ENCODE results near the gene TTC17.
"Not testable (repeated sequence)": the region's sequence is repeated elsewhere in the genome, so short reads cannot be mapped to it uniquely, and the experiment has no call there.

TTC17 gene

GRCh38 chr11:43392713-43393112 lies 34.0 kb downstream of the TTC17 start:
- TF ChIP-seq ZFX (IDR thresholded peaks at IDR 0.05; ENCODE audit: borderline replicate concordance) (no peak), CTCF (IDR thresholded peaks at IDR 0.05) (no peak)

DNA sequence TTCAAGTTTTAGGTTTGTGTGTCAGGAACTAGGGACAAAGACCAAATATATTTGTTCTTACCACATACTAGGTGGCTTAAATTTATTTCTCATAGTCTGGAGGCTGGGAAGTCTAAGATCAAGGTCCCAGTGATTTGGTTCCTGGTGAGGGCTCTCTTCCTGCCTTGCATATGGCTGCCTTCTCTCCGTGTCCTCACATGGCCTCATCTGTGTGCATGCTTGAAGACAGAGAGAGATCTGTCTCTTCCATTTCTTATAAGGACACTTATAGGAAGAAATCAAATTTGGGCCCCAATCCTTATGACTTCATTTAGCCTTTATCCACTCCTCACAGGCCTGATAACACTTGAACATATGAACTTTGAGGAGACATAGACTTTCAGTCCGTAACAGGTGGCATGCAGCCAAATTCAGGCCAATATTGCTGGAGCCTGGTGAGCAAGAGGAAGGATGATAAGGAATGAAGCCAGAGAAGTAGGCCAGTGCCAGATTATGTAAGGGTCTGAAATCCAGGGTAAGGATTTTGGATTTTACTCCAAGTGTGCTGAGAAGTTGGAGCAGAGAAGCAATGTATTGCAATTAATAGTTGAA lies 35.1 kb downstream of the TTC17 start:
- H3K27ac ChIP-seq = no peak overlapping the region
- TF ChIP-seq CTCF (IDR thresholded peaks at IDR 0.05) (no peak), ZFX (IDR thresholded peaks at IDR 0.05; ENCODE audit: borderline replicate concordance) (no peak)

More at GRCh38 chr11:43392713-43393112, 34.0 kb downstream of the TTC17 start:
- H3K27ac ChIP-seq = no peak overlapping the region

DNA sequence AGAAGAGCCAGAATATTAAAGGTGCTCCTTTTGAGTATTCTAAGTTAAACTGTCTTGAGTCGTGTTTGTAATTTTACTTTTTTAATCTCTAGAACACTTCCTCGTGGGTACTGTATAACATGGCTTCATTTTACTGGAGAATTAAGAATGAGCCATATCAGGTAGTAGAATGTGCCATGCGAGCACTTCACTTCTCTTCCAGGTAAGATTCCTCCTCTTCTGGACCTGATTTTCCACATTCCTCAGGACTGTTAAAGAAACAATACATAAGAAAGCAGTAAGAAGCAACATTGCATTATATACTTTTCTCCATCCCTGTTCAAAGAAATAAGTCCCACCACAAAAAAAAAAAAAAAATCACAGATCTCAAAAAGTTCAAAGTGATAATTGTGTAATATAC lies 37.9 kb downstream of the TTC17 start:
- TF ChIP-seq CTCF (IDR thresholded peaks at IDR 0.05) (no peak), ZFX (IDR thresholded peaks at IDR 0.05; ENCODE audit: borderline replicate concordance) (no peak)
- H3K27ac ChIP-seq = no peak overlapping the region

DNA sequence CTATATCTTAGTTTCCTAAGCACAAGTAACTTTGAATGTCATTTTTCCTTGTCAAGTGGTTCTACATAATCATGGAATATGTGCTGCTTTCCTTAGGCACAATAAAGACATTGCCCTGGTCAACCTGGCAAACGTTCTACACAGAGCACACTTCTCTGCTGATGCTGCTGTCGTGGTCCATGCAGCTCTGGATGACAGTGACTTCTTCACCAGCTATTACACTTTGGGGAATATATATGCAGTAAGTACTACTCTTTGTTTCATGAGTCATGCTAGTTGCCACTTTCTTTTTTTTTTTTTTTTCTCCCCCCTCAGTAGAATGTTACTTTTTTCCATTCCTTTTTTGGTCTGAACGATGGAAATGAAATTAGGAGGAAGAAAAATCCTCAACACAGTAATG lies 38.5 kb downstream of the TTC17 start:
- no peak for TF ChIP-seq CTCF (IDR thresholded peaks at IDR 0.05)
- TF ChIP-seq ZFX (IDR thresholded peaks at IDR 0.05; ENCODE audit: borderline replicate concordance) = no peak
- H3K27ac ChIP-seq = no peak overlapping the region

DNA sequence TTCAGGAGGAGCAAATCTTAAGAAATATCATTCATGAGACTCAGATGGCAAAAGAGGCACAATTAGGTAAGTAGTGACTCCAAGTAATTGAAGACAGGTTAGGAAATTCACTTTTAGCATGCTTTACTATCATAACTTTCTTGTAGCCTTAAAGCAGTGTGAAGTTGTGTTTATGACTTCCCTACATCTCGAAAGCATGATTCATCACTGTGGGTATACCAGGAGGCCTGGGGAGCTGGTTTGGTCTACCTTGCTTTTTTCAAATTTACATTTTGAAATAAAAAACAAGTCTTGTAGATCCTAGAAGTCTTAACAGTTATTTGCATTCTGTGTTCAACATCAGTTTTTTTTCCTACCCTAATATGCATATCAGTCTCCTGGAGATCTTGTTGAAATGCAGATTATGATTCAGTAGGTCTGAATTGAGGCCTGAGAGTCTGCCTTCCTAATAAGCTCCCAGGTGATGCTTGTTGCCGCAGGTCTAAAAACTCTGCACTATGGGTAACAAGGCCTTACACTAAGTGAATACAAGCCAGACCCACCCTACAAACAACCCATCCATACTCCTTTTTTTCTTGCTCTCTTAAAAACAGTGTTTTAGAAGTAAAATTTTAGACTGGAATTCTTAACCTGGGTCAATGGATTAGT lies 41.4 kb downstream of the TTC17 start:
- TF ChIP-seq CTCF (IDR thresholded peaks at IDR 0.05) (no peak), ZFX (IDR thresholded peaks at IDR 0.05; ENCODE audit: borderline replicate concordance) (no peak)
- H3K27ac ChIP-seq = no peak overlapping the region

DNA sequence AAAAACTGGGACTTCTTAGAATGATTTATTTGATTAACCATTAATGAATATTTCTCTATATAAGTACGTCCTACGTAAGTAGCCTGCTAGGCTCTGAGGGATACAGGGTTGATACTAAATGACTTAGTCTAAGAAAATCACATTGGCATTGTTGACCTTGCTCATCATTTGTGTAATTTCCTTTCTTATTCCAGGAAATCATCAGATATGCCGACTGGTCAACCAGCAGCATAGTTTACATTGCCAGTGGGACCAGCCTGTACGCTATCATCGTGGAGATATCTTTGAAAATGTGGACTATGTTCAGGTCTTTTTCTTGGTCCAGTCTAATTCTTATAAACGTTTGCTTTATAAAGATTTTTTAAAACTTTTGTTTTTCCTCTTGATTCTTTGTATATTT lies 42.5 kb downstream of the TTC17 start:
- no peak for TF ChIP-seq CTCF (IDR thresholded peaks at IDR 0.05)
- no peak for TF ChIP-seq ZFX (IDR thresholded peaks at IDR 0.05; ENCODE audit: borderline replicate concordance)
- no peak overlapping the region for H3K27ac ChIP-seq

GRCh38 chr11:43401811-43402210 lies 43.1 kb downstream of the TTC17 start:
- H3K27ac ChIP-seq = not testable (repeated sequence)

Data from 22Rv1 (cell line).